GM10248 (cell line): ENCODE measurements around the gene DAGLB.

Source experiments
- CTCF ChIA-PET: fragments of 300-600 bp; sonication (Branson Sonifier 250); formaldehyde crosslinking; extraction: SDS; loops from one replicate; lab custom pipeline; 2021; ENCODE audit warnings: antibody characterized with exemption; lab: Yijun Ruan, JAX
- POLR2A ChIA-PET: fragments of 350-650 bp; sonication (Branson Sonifier 250); formaldehyde crosslinking; extraction: SDS; loops from one replicate; lab custom pipeline; 2020; ENCODE audit warnings: antibody characterized with exemption; lab: Yijun Ruan, JAX
- DNase-seq: peaks from one replicate; pipeline ENCODE4 v3.0.0; 2012; ENCODE audit errors: extremely low spot score
- CTCF ChIP-seq: IDR thresholded peaks from 2 replicates; pipeline ENCODE4 v1.5.1; 2012; ENCODE audit warnings: mild to moderate bottlenecking, low read depth; ENCODE audit errors: extremely low read depth, missing control alignments, control extremely low read depth

Gene DAGLB

GRCh38 chr7:6447581-6448199 is at the start of gene DAGLB:
TSS of gene DAGLB (minus strand) at chr7:6447954. CDS start at chr7:6447842, 112 bp downstream.
- no peak for TF ChIP-seq CTCF
- CTCF ChIA-PET, result interaction anchor here (0.9 to 1.6 kb wide), 5 partner anchors 11 to 191 kb away, joined by 3 to 11 read pairs (median 3); no protein-coding TSS in a partner anchor
- POLR2A ChIA-PET, result interaction anchor here (0.5 to 0.9 kb wide), 3 partner anchors 11 to 435 kb away, joined by 3 to 6 read pairs (median 3); no protein-coding TSS in a partner anchor
- DNase-seq, result peak; percentile 99

GRCh38 chr7:6497637-6497905 is 49.8 kb upstream of the DAGLB start:
- ChIA-PET POLR2A (no interaction called here), CTCF (no interaction called here)
- TF ChIP-seq CTCF, result no peak
- no peak for DNase-seq

- DNase-seq, result no peak
- ChIA-PET POLR2A (interaction anchor here (0.6 kb wide), 1 partner anchor 51 kb away, joined by 3 read pairs; no protein-coding TSS in a partner anchor), CTCF (no interaction called here)
- TF ChIP-seq CTCF, result no peak
Measured at GRCh38 chr7:6496842-6497636, 49.3 kb upstream of the DAGLB start.

GRCh38 chr7:6495597-6496262 is 48.0 kb upstream of the DAGLB start:
- POLR2A ChIA-PET, result no interaction called here
- CTCF ChIA-PET, result no interaction called here

GRCh38 chr7:6494365-6494764 is 46.6 kb upstream of the DAGLB start:
- no peak for DNase-seq
- no peak for TF ChIP-seq CTCF
- POLR2A ChIA-PET, result no interaction called here
- CTCF ChIA-PET, result no interaction called here

More at GRCh38 chr7:6495597-6496262, 48.0 kb upstream of the DAGLB start:
- DNase-seq, result no peak
- TF ChIP-seq CTCF, result no peak

- no peak for DNase-seq
- TF ChIP-seq CTCF, result no peak
- POLR2A ChIA-PET, result no interaction called here
- CTCF ChIA-PET, result interaction anchor here (1.3 kb wide), 1 partner anchor 25 kb away, joined by 4 read pairs; no protein-coding TSS in a partner anchor
Measured at GRCh38 chr7:6491194-6491593, 43.4 kb upstream of the DAGLB start.
